NT2/D1 (cell line): Measurements from ENCODE around the gene STYXL2.

Experiments
- DNase-seq: peaks from one replicate; pipeline ENCODE4 v3.0.0-alpha.2; 2011; ENCODE audit warnings: low read depth, low spot score
- H3K27me3 ChIP-seq: 2 replicates; pipeline ENCODE4 v1.6.0; 2011; ENCODE audit warnings: mild to moderate bottlenecking; ENCODE audit not compliant: insufficient read length, insufficient read depth
- H3K36me3 ChIP-seq: 2 replicates; pipeline ENCODE4 v1.6.1; 2011; ENCODE audit warnings: mild to moderate bottlenecking, low read length, mixed read lengths; ENCODE audit not compliant: insufficient read depth, insufficient read length
- H3K4me1 ChIP-seq: 2 replicates; pipeline ENCODE4 v1.5.1; 2011; ENCODE audit not compliant: insufficient read depth, insufficient read length
- H3K4me3 ChIP-seq: 2 replicates; pipeline ENCODE4 v1.5.1; 2011; ENCODE audit warnings: low read depth; ENCODE audit not compliant: insufficient read length
- H3K9ac ChIP-seq: 2 replicates; pipeline ENCODE4 v1.6.0; 2011; ENCODE audit warnings: low read depth; ENCODE audit not compliant: insufficient read length
- H3K9me3 ChIP-seq: 2 replicates; pipeline ENCODE4 v1.5.1; 2011; ENCODE audit warnings: mild to moderate bottlenecking, low read length; ENCODE audit not compliant: insufficient read depth
- SUZ12 ChIP-seq: IDR thresholded peaks from 2 replicates; pipeline ENCODE4 v1.6.1; 2011; ENCODE audit not compliant: insufficient read length, insufficient read depth; ENCODE audit errors: extremely low read depth
- YY1 ChIP-seq: IDR thresholded peaks from 2 replicates; pipeline ENCODE4 v1.6.1; 2011; ENCODE audit not compliant: insufficient read length, insufficient read depth
- ZNF274 ChIP-seq: IDR thresholded peaks from 2 replicates; pipeline ENCODE4 v1.6.1; 2011; ENCODE audit warnings: mild to moderate bottlenecking, low read depth, low read length

STYXL2 gene

GRCh38 chr1:167093846-167094516 is at the start of gene STYXL2:
Gene STYXL2 (plus strand): TSS chr1:167094075. CDS start chr1:167094850, 775 bp downstream.
- Histone ChIP-seq H3K36me3 (no peaks in the 10 kb centered on the region), H3K4me3 (no peak within 1 kb of the TSS), H3K9ac (no peak within 1 kb of the TSS), H3K27me3 (no peaks in the 10 kb centered on the region), H3K9me3 (no peaks in the 10 kb centered on the region), H3K4me1 (peaks cover 13% of the 10 kb centered on the region)
- DNase-seq: no peak
- TF ChIP-seq ZNF274 (no peak), SUZ12 (no peak), YY1 (no peak)

GRCh38 chr1:167051907-167052306 is 42.0 kb upstream of the STYXL2 start:
- DNase-seq: no peak
- Histone ChIP-seq H3K4me1 (peaks cover 5% of the 10 kb centered on the region), H3K36me3 (peaks cover 7% of the 10 kb centered on the region), H3K9me3 (0 out of 2 replicates have a peak, but pooled peaks cover 6% of the 10 kb centered on the region), H3K4me3 (no peak overlapping the region), H3K27me3 (no peaks in the 10 kb centered on the region), H3K9ac (no peak overlapping the region)
- no peak for TF ChIP-seq YY1
- TF ChIP-seq ZNF274: no peak
- TF ChIP-seq SUZ12: no peak

- no peaks in the 10 kb centered on the region for H3K27me3 ChIP-seq
- H3K4me3 ChIP-seq: no peak overlapping the region
- H3K9ac ChIP-seq: no peak overlapping the region
- peak; percentile 57 for DNase-seq
- peaks cover 7% of the 10 kb centered on the region for H3K36me3 ChIP-seq
- peaks cover 7% of the 10 kb centered on the region for H3K4me1 ChIP-seq
- H3K9me3 ChIP-seq: 0 out of 2 replicates have a peak, but pooled peaks cover 5% of the 10 kb centered on the region
- TF ChIP-seq YY1 (no peak), ZNF274 (no peak), SUZ12 (no peak)
Measured at GRCh38 chr1:167052389-167052788, 41.5 kb upstream of the STYXL2 start.

- H3K4me3 ChIP-seq: no peak overlapping the region
- H3K4me1 ChIP-seq: peaks cover 7% of the 10 kb centered on the region
- no peak for TF ChIP-seq YY1
- TF ChIP-seq SUZ12: no peak
- no peak for TF ChIP-seq ZNF274
- H3K36me3 ChIP-seq: peaks cover 7% of the 10 kb centered on the region
- no peak overlapping the region for H3K9ac ChIP-seq
- H3K27me3 ChIP-seq: no peaks in the 10 kb centered on the region
- DNase-seq: no peak
- H3K9me3 ChIP-seq: peaks cover 6% of the 10 kb centered on the region; the same call in 1 of the 2 replicates
Measured at GRCh38 chr1:167054531-167054930, 39.3 kb upstream of the STYXL2 start.

GRCh38 chr1:167054946-167055630 is 38.8 kb upstream of the STYXL2 start:
- peaks cover 7% of the 10 kb centered on the region for H3K36me3 ChIP-seq
- H3K27me3 ChIP-seq: no peaks in the 10 kb centered on the region
- DNase-seq: no peak
- H3K9ac ChIP-seq: no peak overlapping the region
- TF ChIP-seq ZNF274 (no peak), YY1 (no peak), SUZ12 (no peak)
- H3K9me3 ChIP-seq: peaks cover 9% of the 10 kb centered on the region; the same call in 1 of the 2 replicates
- H3K4me3 ChIP-seq: no peak overlapping the region
- peaks cover 7% of the 10 kb centered on the region for H3K4me1 ChIP-seq

GRCh38 chr1:167056529-167057231 is 37.2 kb upstream of the STYXL2 start:
- Histone ChIP-seq H3K4me3 (no peak overlapping the region), H3K9ac (no peak overlapping the region), H3K9me3 (peaks cover 9% of the 10 kb centered on the region; the same call in 1 of the 2 replicates), H3K27me3 (no peaks in the 10 kb centered on the region), H3K4me1 (peaks cover 7% of the 10 kb centered on the region), H3K36me3 (peaks cover 7% of the 10 kb centered on the region)
- TF ChIP-seq ZNF274: no peak
- no peak for TF ChIP-seq SUZ12
- no peak for TF ChIP-seq YY1
- no peak for DNase-seq

GRCh38 chr1:167057241-167057688 is 36.6 kb upstream of the STYXL2 start:
- DNase-seq: peak; percentile 69
- Histone ChIP-seq H3K4me1 (peaks cover 7% of the 10 kb centered on the region), H3K9ac (no peak overlapping the region), H3K4me3 (no peak overlapping the region), H3K27me3 (no peaks in the 10 kb centered on the region), H3K9me3 (peaks cover 9% of the 10 kb centered on the region; the same call in 1 of the 2 replicates), H3K36me3 (peaks cover 4% of the 10 kb centered on the region)
- TF ChIP-seq SUZ12: no peak
- no peak for TF ChIP-seq YY1
- no peak for TF ChIP-seq ZNF274
